EH (cell line): Measurements from ENCODE around the gene SIGLEC10.
A peak's percentile ranks its signal among the peaks of the same experiment; 100 is the strongest.

Source experiments
- DNase-seq: peaks from one replicate; pipeline ENCODE4 v3.0.0-alpha.2; 2015; ENCODE audit warnings: low read depth

Gene SIGLEC10

DNA sequence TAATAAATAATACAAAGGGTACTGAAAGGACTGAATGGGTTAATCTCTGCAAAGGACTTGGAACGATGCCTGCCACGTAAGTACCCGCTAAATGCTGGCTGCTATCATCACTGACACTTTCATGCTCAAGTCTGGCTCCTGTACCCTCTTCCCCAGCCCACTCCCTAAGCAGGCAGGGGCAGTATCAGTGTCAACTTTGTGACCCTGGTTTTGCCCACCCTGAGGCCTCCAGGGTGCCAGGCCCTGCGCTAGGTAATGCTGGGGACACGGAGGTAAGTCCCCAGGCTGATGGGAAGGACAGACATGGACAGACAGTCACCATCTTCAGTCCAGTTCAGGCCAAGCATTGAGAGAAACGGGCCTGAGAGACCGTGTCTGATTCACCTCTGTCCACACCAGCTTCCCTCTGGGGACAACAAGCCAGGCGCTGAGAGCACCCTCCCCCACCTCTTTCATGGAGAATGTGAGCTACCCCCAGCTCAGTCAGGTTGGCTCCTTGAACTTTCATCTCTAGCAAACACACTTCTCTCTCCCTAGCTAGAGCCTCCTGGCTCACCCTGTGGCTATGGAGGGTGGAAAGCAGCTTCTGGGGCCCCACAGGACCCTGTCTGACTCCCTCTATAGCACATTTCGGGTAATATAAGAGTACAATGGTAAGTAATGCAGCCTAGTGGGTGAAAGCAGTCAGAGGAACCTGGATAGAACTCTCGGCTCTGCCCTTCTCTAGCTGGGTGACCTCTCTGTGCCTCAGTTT, 52.1 kb downstream of the SIGLEC10 start:
- DNase-seq = peak; percentile 55

GRCh38 chr19:51364200-51365106, 53.0 kb downstream of the SIGLEC10 start:
- peak; percentile 45 for DNase-seq

DNA sequence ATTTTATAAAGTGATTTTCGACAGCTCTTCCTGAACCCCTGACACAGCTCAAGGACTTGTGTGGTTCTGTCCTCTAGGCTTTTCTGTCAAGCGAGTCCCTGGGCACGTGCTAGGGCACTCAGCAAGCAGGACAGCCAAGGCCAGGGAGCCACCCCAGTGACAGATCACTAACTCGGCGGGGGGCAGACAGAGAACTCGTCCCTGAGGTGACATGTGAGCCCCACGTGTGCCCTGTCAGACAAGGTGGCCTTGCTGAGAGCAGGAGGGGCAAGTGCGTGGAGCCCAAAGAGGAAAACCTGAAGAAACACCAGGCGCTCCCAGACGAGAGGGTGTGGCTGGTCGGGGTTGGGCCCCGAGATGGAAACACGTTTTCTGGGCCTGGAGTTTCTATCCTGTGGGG, 56.2 kb downstream of the SIGLEC10 start:
- no peak for DNase-seq
